NCI-H2107 treated with DMSO at 0.1 percent for 48 hours (cell line): ENCODE data around the gene SPART.
A peak's percentile ranks its signal among the peaks of the same experiment; 100 is the strongest.

ENCODE experiments used
- DNase-seq: peaks from one replicate; lab custom pipeline; 2025; ENCODE audit not compliant: unreplicated experiment; lab: John Stamatoyannopoulos, UW

Gene SPART

GRCh38 chr13:36346222-36347083 lies at the start of gene SPART:
TSS of gene SPART (minus strand) at chr13:36346394. CDS start at chr13:36335830, 10,564 bp downstream.
- peak; percentile 45 for DNase-seq

- DNase-seq = no peak
These were observed 49.1 kb upstream of the SPART start for GRCh38 chr13:36395280-36395679.

DNA sequence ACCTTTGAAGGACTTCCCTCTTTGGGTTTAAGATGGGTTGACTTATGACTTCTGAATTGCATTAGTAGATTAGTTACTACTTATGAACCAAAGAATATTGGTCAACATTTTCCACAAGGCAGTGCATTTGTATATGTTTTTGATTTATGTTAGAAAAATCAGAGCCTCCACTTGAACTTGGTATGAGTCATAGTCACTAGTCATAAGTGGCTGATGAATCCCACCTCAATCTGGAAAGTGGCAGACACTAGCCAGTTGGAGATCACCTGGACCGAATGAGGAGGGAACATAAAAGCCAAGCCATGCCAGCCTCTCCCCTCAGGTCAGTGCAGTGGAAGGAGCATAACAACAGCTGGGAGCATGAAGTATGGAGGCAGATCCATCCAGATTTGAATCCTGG lies 39.3 kb upstream of the SPART start:
- DNase-seq = no peak

DNA sequence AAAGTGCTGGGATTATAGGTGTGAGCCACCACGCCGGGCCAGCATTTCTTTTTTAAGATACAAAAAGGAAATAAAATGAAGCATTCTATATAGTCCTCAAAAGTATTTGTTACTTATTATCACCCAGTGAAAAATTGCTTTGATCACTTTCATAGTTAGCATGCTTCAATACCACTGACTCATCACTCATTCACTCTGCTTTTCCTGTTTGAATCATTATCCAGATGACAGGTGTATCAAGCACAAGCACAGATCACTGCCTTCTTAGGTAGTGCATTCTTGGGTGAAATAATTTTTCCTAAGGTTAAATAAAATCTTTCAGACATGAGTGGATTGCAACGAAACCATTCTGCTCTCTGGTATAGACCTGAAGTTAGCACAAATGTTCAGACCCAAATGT lies 35.8 kb upstream of the SPART start:
- DNase-seq = no peak

- no peak for DNase-seq
These were observed 31.8 kb upstream of the SPART start for GRCh38 chr13:36377826-36378468.

DNA sequence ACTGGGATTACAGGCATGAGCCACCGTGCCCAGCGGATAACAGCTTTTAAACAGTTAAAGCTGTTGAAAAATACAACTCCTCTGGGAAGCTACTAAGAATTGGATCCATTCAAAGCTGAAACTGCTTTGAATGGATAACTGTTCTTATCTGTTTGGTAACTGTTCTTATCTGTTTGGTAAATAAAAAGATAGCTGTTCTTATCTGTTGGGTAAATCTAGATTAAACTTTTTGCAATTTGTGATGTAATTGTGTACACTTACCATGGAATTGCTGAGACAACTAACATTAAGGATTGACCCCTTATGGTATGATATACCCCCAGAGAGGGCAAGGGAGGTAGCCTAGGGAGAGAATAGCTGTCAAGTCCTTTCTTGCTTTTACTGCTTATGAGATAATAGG lies 27.9 kb upstream of the SPART start:
- no peak for DNase-seq

DNA sequence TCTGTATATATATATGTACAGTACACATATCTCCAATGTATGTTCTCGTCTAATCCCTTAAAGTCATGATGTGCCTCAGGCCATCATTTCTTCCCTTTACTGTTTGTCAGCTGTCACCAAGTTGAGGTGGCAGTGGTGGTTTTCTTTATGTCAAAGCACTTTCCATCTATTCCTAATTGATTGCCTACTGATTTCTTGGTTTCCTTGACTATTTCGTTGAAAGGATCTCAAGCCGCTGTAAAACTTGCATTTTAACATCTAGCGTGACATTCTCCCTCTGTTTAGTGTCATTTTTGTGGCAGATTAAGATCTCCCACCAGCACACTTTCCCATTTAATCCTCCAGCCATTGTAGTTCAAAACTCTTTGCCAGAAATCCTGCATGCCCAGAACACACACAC lies 25.0 kb upstream of the SPART start:
- no peak for DNase-seq

DNA sequence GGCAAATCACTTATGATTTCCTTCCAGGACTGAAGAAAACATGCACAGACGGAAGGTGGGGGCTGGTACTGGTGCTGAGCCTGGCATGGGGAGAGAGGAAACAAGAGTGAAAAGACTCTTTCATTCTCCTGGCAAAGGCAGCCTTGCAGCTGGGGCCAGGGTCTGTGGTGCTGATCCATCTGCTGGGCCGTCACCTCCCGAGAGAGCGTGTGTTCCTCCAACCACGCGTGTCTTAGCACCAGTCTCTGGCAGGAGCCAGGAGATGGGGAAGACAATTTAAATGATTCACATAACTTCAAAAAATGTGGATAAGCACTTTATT lies 23.9 kb upstream of the SPART start:
- no peak for DNase-seq

DNA sequence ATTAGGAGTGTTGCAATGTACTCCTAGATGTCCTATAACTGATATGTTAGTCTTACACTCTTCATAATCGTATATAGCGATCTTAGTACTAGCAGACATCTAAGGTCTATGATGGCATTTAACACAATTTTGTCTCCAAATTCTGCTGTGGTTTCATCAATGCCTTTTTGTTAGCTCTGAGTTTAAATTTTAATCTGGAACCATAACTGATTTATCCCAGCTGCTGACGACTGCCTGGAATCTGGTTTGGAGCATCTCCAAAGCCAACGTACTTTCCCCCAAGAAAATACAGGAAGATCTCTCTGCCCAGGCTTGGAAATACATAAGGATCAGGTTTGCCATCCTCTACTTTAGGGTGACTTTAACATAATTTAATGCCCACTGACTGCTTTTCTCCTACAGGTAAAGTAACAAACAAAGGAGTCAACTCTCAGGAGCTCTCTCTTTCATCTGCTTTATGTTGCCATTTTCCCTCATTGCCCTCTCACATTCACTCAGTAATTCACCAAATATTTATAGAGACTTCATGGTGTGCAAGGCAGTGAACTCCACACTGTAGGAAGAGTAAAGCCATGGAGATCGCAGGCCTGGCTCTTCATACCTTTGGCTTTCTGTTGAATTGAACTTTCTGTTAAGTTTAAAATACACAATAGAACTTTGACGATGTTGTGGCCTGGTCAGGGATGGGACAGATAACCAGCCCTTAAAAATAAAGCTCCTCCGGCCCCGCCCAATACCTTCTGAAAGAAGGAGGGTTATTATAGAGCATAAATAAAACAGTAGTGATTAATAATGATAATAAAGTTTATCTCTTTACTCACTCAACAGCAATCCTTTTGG lies 23.3 kb upstream of the SPART start:
- no peak for DNase-seq

DNA sequence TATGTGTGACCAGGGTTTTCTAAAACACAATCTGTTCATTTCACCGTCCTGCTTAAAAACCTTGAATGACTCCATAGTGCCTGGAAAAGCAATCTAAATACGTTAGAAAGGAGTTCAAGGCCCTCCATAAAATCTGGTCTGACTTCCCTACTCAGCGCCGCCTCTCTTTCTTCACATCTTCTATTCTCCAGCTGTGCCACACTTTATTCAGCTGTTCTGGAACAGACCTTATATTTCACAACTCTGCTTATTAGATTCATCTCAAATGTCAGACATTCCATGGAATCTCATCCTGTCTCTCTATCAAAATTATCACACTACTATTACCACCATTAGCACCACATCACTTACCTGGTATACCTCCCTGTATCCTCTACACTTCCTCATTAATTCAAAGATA lies 19.8 kb upstream of the SPART start:
- DNase-seq = no peak

GRCh38 chr13:36363366-36363863 lies 17.2 kb upstream of the SPART start:
- DNase-seq = no peak

DNA sequence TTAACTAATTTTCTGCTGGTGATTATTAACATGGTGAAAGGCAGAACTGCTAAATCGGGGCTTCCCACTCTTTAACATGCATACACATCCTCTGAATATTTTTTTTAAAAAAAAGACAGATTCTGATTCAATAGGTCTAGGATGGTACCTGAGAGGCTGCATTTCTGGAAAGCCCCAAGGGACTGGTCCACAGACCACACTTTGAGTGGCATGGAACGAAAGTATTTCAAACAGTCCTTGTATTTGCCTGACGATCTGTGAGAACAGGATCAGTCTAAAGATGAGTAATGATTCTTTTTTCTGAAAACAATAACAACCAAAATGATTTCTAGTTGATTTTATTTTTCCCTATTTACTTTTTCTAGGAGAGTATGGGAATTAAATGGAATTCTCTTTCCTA lies 16.7 kb upstream of the SPART start:
- no peak for DNase-seq

GRCh38 chr13:36362251-36362650 lies 16.1 kb upstream of the SPART start:
- no peak for DNase-seq

GRCh38 chr13:36360903-36361302 lies 14.7 kb upstream of the SPART start:
- no peak for DNase-seq

DNA sequence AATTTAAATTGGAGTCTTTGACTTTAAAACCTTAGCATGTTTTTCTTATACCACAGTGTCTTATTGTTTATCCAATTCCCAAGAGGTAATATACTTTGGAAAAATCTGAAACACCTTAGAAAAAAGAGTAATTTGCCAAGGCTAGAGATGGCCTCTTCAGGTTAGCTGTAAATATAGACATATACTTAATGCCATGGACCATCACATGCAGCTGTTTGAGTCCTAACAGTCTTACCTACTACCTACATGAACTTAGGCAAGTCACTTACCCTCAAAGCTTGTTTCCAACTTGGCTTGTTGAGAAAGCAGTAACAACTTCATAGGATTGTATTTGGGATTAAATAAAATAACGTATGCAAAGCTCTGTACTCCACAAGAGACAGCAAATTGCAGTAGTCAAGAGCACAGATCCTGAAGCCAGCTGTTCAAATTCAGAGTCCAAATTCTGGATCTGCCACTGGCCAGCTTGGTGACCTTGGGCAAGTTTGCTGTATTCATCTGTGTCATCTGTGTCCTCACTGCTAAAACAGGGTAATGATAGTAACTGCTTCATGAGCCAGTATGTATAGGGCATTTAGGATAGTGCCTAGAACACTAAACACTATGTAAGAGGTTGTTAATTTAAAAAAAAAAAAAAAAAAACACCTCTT lies 13.2 kb upstream of the SPART start:
- no peak for DNase-seq

- DNase-seq = no peak
These were observed 12.1 kb upstream of the SPART start for GRCh38 chr13:36358175-36358718.

- DNase-seq = no peak
These were observed 11.5 kb upstream of the SPART start for GRCh38 chr13:36357692-36358091.

DNA sequence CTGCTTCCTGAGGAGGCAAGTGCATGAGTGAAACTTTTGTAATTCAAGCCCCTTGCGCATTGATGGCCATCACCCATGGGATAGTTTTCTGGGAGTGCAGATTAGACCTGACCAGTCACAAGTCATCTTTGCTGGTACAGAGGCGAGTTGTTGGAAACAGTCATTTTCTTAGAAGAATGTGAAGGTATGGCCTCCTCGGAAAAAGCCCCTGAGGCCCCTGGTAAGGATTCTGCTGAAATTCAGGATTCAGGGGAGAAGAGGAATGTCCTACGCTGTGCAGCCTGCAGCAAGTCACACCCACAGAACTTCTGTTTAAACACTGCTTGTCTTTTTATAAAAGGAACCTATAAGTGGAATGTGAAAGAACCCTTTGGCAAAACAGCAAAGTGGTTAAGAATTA lies 11.0 kb upstream of the SPART start:
- DNase-seq = no peak

- DNase-seq = no peak
These were observed 9.9 kb upstream of the SPART start for GRCh38 chr13:36356058-36356457.

DNA sequence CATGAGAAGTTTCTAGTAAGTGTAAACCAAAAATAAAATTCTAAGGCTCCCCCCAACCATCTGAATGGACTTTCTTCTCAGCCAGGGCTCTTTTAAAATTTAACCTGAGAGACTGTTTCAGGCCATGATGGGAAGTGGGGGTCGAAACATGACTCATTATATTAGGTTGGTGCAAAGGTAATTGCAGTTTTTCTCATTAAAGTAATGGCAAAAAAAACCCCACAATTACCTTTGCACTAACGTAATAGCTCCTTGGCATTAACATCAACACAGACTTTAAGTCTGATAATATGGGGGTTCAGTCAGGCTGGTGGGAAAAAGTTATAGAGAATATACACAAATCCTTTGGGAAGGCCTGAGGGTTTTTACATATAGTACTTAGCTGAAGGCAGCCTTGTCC lies 9.4 kb upstream of the SPART start:
- DNase-seq = no peak
